IMR-90 (cell line): ENCODE data around the gene SCRG1. TPM values are rescaled to one million over a fixed set of nuclear protein-coding genes. Genes with fewer than 3 reads are reported as not detected.

Experiments
- ATAC-seq: fragments of 200-7000 bp; cut with Tn5 transposase; 2 replicates; pipeline ENCODE4 v1.9.1; 2020; ENCODE audit warnings: low read depth, mild to moderate bottlenecking, moderate library complexity
- BruUV-seq: library from RNA; stranded (reverse); fragments of 400-500 nt; replicated peaks from 2 replicates; lab custom pipeline; 2021; lab: Mats Ljungman, UMichigan
- CTCF ChIA-PET: fragments of 300-600 bp; formaldehyde crosslinking; extraction: SDS; loops from one replicate; lab custom pipeline; 2021; ENCODE audit warnings: antibody characterized with exemption; lab: Yijun Ruan, JAX
- POLR2A ChIA-PET: fragments of 300-600 bp; sonication (Branson Sonifier 250); formaldehyde crosslinking; loops from one replicate; lab custom pipeline; 2022; ENCODE audit warnings: antibody characterized with exemption; ENCODE audit not compliant: unreplicated experiment; lab: Charles Lee
- DNase-seq: peaks from one replicate; pipeline ENCODE4 v3.0.0; 2013
- H2AFZ ChIP-seq: replicated peaks from 2 replicates; pipeline ENCODE3; 2013; ENCODE audit warnings: low read length, mild to moderate bottlenecking; ENCODE audit not compliant: poor library complexity
- H2AK5ac ChIP-seq: 2 replicates; pipeline ENCODE4 v1.6.1; 2013; ENCODE audit warnings: low read depth, low read length, inconsistent platforms
- H2AK9ac ChIP-seq: replicated peaks from 2 replicates; pipeline ENCODE3; 2013; ENCODE audit warnings: mild to moderate bottlenecking, low read depth, low read length, moderate library complexity; ENCODE audit not compliant: poor library complexity
- H2BK120ac ChIP-seq: 2 replicates; pipeline ENCODE4 v1.6.1; 2013; ENCODE audit warnings: low read depth, low read length, inconsistent platforms
- H2BK15ac ChIP-seq: 3 replicates; pipeline ENCODE4 v1.6.1; 2013; ENCODE audit warnings: low read depth, low read length, inconsistent platforms
- H2BK20ac ChIP-seq: 2 replicates; pipeline ENCODE4 v1.6.1; 2013; ENCODE audit warnings: low read depth, mild to moderate bottlenecking, inconsistent platforms, low read length, moderate library complexity
- H2BK5ac ChIP-seq: 2 replicates; pipeline ENCODE4 v1.6.1; 2013; ENCODE audit warnings: mild to moderate bottlenecking, low read depth, low read length, inconsistent platforms; ENCODE audit not compliant: poor library complexity, severe bottlenecking
- H3K14ac ChIP-seq: replicated peaks from 2 replicates; pipeline ENCODE4 v1.6.1; 2013; ENCODE audit warnings: low read depth, low read length, inconsistent platforms
- H3K18ac ChIP-seq: 2 replicates; pipeline ENCODE4 v1.6.1; 2013; ENCODE audit warnings: low read depth, low read length, control low read depth
- H3K23ac ChIP-seq: 2 replicates; pipeline ENCODE4 v1.6.1; 2013; ENCODE audit warnings: low read depth, low read length, inconsistent platforms
- H3K27ac ChIP-seq: 2 replicates; pipeline ENCODE4 v1.5.1; 2013; ENCODE audit warnings: mild to moderate bottlenecking, control low read depth, low read length; ENCODE audit not compliant: insufficient read depth
- H3K27me3 ChIP-seq: 2 replicates; pipeline ENCODE4 v1.6.1; 2013; ENCODE audit warnings: low read length; ENCODE audit not compliant: control insufficient read depth, insufficient read depth
- H3K36me3 ChIP-seq: 2 replicates; pipeline ENCODE4 v1.6.1; 2013; ENCODE audit warnings: low read length, mixed read lengths; ENCODE audit not compliant: control insufficient read depth, insufficient read depth
- H3K4ac ChIP-seq: 2 replicates; pipeline ENCODE4 v1.6.1; 2013; ENCODE audit warnings: low read depth, low read length, inconsistent platforms
- H3K4me1 ChIP-seq: 2 replicates; pipeline ENCODE4 v1.6.1; 2013; ENCODE audit warnings: low read length, mixed read lengths; ENCODE audit not compliant: control insufficient read depth, insufficient read depth
- H3K4me2 ChIP-seq: 2 replicates; pipeline ENCODE4 v1.6.1; 2013; ENCODE audit warnings: low read depth, mild to moderate bottlenecking, control low read depth, low read length, moderate library complexity
- H3K4me3 ChIP-seq: 2 replicates; pipeline ENCODE4 v1.5.1; 2013; ENCODE audit warnings: low read depth, mild to moderate bottlenecking, control low read depth, low read length, moderate library complexity; ENCODE audit not compliant: insufficient read depth
- H3K56ac ChIP-seq: 2 replicates; pipeline ENCODE4 v1.6.1; 2013; ENCODE audit warnings: low read length, inconsistent platforms; ENCODE audit not compliant: insufficient read depth; ENCODE audit errors: extremely low read depth
- H3K79me1 ChIP-seq, 2 experiments: 2 replicates each; pipeline ENCODE4 v1.6.1; 2013; ENCODE audit warnings: low read length in 2 of 2, inconsistent platforms in 1 of 2, low read depth in 1 of 2
- H3K9ac ChIP-seq: 2 replicates; pipeline ENCODE4 v1.6.1; 2013; ENCODE audit warnings: low read depth, low read length, control low read depth
- H3K9me1 ChIP-seq: 2 replicates; pipeline ENCODE4 v1.6.1; 2013; ENCODE audit warnings: low read length, inconsistent platforms; ENCODE audit not compliant: insufficient read depth
- H3K9me3 ChIP-seq: 2 replicates; pipeline ENCODE4 v1.6.1; 2013; ENCODE audit warnings: low read length; ENCODE audit not compliant: control insufficient read depth, insufficient read depth
- H4K20me1 ChIP-seq: 2 replicates; pipeline ENCODE4 v1.6.1; 2013; ENCODE audit warnings: low read length, inconsistent platforms; ENCODE audit not compliant: insufficient read depth
- H4K5ac ChIP-seq: 2 replicates; pipeline ENCODE4 v1.6.1; 2013; ENCODE audit warnings: mild to moderate bottlenecking, low read depth, low read length, control low read depth
- H4K8ac ChIP-seq, 2 experiments: 2 replicates each; pipeline ENCODE4 v1.6.1; 2013; ENCODE audit warnings: low read depth in 2 of 2, low read length in 2 of 2, control low read depth in 1 of 2, inconsistent platforms in 1 of 2
- H4K91ac ChIP-seq: 2 replicates; pipeline ENCODE4 v1.6.1; 2013; ENCODE audit warnings: low read depth, low read length, inconsistent platforms; ENCODE audit not compliant: insufficient read depth
- BHLHE40 ChIP-seq: fragments of 150-350 bp; IDR thresholded peaks from 2 replicates; pipeline ENCODE4 v1.6.1; 2016; ENCODE audit warnings: mild to moderate bottlenecking, low read depth, low read length
- CEBPB ChIP-seq: IDR thresholded peaks from 2 replicates; pipeline ENCODE4 v1.6.1; 2012; ENCODE audit warnings: low read depth, low read length, improper control_type of control experiment
- CHD1 ChIP-seq: IDR thresholded peaks from 2 replicates; pipeline ENCODE4 v1.6.1; 2012; ENCODE audit warnings: low read depth, low read length, improper control_type of control experiment
- CTCF ChIP-seq: conservative IDR thresholded peaks from 2 replicates; pipeline ENCODE4 v1.5.1; 2012; ENCODE audit warnings: mild to moderate bottlenecking, low read depth, low read length, improper control_type of control experiment
- MAFK ChIP-seq: IDR thresholded peaks from 2 replicates; pipeline ENCODE4 v1.6.1; 2012; ENCODE audit warnings: low read depth, low read length, improper control_type of control experiment
- MAZ ChIP-seq: IDR thresholded peaks from 2 replicates; pipeline ENCODE4 v1.6.1; 2012; ENCODE audit warnings: low read depth, mild to moderate bottlenecking, low read length, improper control_type of control experiment, moderate library complexity, borderline replicate concordance
- NFE2L2 ChIP-seq: fragments of 150-350 bp; IDR thresholded peaks from 2 replicates; pipeline ENCODE4 v1.6.1; 2016; ENCODE audit warnings: low read depth, mild to moderate bottlenecking, low read length
- RFX5 ChIP-seq: IDR thresholded peaks from 2 replicates; pipeline ENCODE4 v1.8.0; 2012; ENCODE audit warnings: low read depth, mild to moderate bottlenecking, low read length, moderate library complexity
- WGBS, 2 experiments: methylation state at CpG; one replicate each; pipeline versions ENCODE4 v1.1.5 to v1.1.7; 2013; ENCODE audit warnings: missing lambda C conversion rate in 2 of 2; ENCODE audit not compliant: insufficient read length in 1 of 2; ENCODE audit errors: extremely low coverage in 2 of 2; 5-methylcytosine and 5-hydroxymethylcytosine counted together
- dilution Hi-C: fragments of 300-500 bp; cut with HindIII; formaldehyde crosslinking; loops from one replicate; pipeline ENCODE4 v1.14.3; 2018; ENCODE audit warnings: low sequenced_read_pairs; ENCODE audit not compliant: unreplicated experiment
- in situ Hi-C: fragments of 300-500 bp; cut with MboI; formaldehyde crosslinking; loops from 3 replicates; pipeline ENCODE4 v1.14.3; 2019; ENCODE audit warnings: low sequenced_read_pairs, inconsistent platforms, mixed read lengths
- intact Hi-C: fragments of 100-400 bp; cut with micrococcal nuclease; formaldehyde crosslinking; loops from 2 replicates; pipeline ENCODE4 v1.10.0; 2022
- polyA plus RNA-seq, 3 experiments: library from polyadenylated mRNA; depleted of rRNA; stranded (reverse); fragments of >200 nt; gene quantifications; 2 replicates each; pipeline ENCODE4 v1.2.3, GENCODE V29; 2012; ENCODE audit warnings: low replicate concordance in 1 of 3
- total RNA-seq: library from RNA; depleted of rRNA; stranded (reverse); fragments of >200 nt; gene quantifications from 2 replicates; pipeline ENCODE4 v1.2.3, GENCODE V29; 2012
- TF ChIP-seq, protein P1 (sequence below): fragments of 150-350 bp; IDR thresholded peaks from 2 replicates; pipeline ENCODE4 v1.6.1; 2016; ENCODE audit warnings: low read depth, mild to moderate bottlenecking, low read length, moderate library complexity, borderline replicate concordance

Gene SCRG1
- total and polyA plus RNA-seq, 2 of the 4 experiments (the other 2 are of a cell fraction): under 0.01 to 0.22 TPM

GRCh38 chr4:173442223-173442932, 43.5 kb upstream of the SCRG1 start:
- in situ Hi-C loops: no loop called here
- no peak overlapping the region for H3K23ac ChIP-seq
- no peak for TF ChIP-seq CHD1
- no peak for TF ChIP-seq BHLHE40
- no peak for TF ChIP-seq CEBPB
- TF ChIP-seq MAZ: no peak
- TF ChIP-seq MAFK: no peak
- TF ChIP-seq RFX5: no peak
- TF ChIP-seq, protein P1, sequence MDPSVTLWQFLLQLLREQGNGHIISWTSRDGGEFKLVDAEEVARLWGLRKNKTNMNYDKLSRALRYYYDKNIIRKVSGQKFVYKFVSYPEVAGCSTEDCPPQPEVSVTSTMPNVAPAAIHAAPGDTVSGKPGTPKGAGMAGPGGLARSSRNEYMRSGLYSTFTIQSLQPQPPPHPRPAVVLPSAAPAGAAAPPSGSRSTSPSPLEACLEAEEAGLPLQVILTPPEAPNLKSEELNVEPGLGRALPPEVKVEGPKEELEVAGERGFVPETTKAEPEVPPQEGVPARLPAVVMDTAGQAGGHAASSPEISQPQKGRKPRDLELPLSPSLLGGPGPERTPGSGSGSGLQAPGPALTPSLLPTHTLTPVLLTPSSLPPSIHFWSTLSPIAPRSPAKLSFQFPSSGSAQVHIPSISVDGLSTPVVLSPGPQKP: no peak
- no peak for TF ChIP-seq CTCF
- no peak for TF ChIP-seq NFE2L2
- H3K4me3 ChIP-seq: no peak overlapping the region
- no peak overlapping the region for H2BK5ac ChIP-seq
- H2BK120ac ChIP-seq: no peak overlapping the region
- no peak overlapping the region for H3K4ac ChIP-seq
- no peak overlapping the region for H2AK9ac ChIP-seq
- dilution Hi-C loops: no loop called here
- H4K91ac ChIP-seq: no peak overlapping the region
- H3K9me3 ChIP-seq: no peaks in the 10 kb centered on the region
- H3K56ac ChIP-seq: no peak overlapping the region
- H4K20me1 ChIP-seq: no peaks in the 10 kb centered on the region
- ATAC-seq (no peak), DNase-seq (no peak)
- no peak overlapping the region for H3K18ac ChIP-seq
- no peaks in the 10 kb centered on the region for H3K4me1 ChIP-seq
- 100% methylated on average over 3 of the region's 10 CpGs; no CpG with 5 or more reads in 1 of the 2 experiments for WGBS, 2 experiments
- no peak overlapping the region for H3K9ac ChIP-seq
- H3K79me1 ChIP-seq: no peaks in the 10 kb centered on the region
- intact Hi-C loops: no loop called here
- H2AK5ac ChIP-seq: no peak overlapping the region
- H3K27me3 ChIP-seq: no peaks in the 10 kb centered on the region
- no peak overlapping the region for H2BK15ac ChIP-seq
- no peak overlapping the region for H4K5ac ChIP-seq
- no peaks in the 10 kb centered on the region for H3K9me1 ChIP-seq
- ChIA-PET POLR2A (no interaction called here), CTCF (interaction anchor here (0.6 kb wide), 1 partner anchor 711 kb away, joined by 3 read pairs; no protein-coding TSS in a partner anchor)
- no peak overlapping the region for H2AFZ ChIP-seq
- H4K8ac ChIP-seq: no peak overlapping the region
- no peak overlapping the region for H2BK20ac ChIP-seq
- H3K27ac ChIP-seq: no peak overlapping the region
- H3K14ac ChIP-seq: no peak overlapping the region
- no peaks in the 10 kb centered on the region for H3K36me3 ChIP-seq
- H3K4me2 ChIP-seq: no peak overlapping the region
- no TSS peak for BruUV-seq
